Measurements from ENCODE around the gene RSPO1.

DNA sequence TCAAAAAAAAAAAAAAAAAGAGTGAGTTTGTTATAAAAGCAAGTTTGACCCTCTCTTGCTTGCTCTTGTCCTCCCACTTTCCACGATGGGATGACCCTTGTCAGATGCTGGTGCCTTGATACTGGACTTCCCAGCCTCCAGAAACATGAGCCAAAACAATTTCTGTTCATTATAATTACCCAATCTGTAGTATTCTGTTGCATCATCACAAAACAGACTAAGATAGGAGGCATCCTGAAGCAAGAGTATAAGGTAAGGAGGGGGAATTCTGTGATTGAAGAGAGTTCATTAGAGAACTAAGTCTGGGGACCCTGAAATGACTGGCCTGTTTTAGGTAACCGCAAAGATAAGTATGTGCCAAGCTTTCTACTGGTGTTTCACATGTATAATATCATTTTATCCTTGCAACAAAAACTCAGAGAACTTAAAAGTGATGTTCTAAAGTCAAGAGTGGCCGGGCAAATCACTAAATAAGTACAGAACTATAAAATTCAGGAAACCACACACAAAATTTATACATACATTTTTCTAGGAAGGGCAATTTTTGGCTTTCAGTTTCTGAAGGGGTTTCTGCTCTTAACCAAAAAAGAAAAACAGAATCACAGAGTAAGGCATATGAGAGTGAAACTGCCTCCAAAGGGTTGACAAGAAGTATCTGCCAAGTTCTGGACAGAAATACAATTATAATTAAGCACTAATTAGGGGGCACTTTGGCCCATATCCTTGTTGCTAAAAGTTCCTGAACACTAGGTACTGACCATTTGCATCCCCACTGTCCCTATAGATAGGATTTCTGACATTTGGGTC is 64.0 kb downstream of the RSPO1 start:
- TF ChIP-seq, protein P1, sequence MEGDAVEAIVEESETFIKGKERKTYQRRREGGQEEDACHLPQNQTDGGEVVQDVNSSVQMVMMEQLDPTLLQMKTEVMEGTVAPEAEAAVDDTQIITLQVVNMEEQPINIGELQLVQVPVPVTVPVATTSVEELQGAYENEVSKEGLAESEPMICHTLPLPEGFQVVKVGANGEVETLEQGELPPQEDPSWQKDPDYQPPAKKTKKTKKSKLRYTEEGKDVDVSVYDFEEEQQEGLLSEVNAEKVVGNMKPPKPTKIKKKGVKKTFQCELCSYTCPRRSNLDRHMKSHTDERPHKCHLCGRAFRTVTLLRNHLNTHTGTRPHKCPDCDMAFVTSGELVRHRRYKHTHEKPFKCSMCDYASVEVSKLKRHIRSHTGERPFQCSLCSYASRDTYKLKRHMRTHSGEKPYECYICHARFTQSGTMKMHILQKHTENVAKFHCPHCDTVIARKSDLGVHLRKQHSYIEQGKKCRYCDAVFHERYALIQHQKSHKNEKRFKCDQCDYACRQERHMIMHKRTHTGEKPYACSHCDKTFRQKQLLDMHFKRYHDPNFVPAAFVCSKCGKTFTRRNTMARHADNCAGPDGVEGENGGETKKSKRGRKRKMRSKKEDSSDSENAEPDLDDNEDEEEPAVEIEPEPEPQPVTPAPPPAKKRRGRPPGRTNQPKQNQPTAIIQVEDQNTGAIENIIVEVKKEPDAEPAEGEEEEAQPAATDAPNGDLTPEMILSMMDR (IDR thresholded peaks at IDR 0.05; ENCODE audit: insufficient read depth, low read depth, low read length) = no peak
- no peak for TF ChIP-seq EZH2 (IDR thresholded peaks at IDR 0.05; ENCODE audit: insufficient read depth, low read length)

Data from astrocyte (in vitro differentiated cells and primary cell).